Neural progenitor cell (in vitro differentiated cells): ENCODE data around the gene NFS1. TPM values are rescaled to one million over a fixed set of nuclear protein-coding genes. Genes with fewer than 3 reads are reported as not detected.

ENCODE experiments used
- DNase-seq: peaks from one replicate; pipeline ENCODE4 v3.0.0-alpha.2; 2016; ENCODE audit warnings: low spot score
- H2AFZ ChIP-seq: fragments of 200-600 bp; sonication (generic); replicated peaks from 2 replicates; pipeline ENCODE4 v1.6.1; 2016; ENCODE audit warnings: antibody characterized with exemption
- H3F3A ChIP-seq: fragments of 200-600 bp; sonication (generic); 2 replicates; pipeline ENCODE4 v1.6.1; 2016; ENCODE audit warnings: antibody characterized with exemption, low read depth
- H3K27ac ChIP-seq: fragments of 200-600 bp; sonication (generic); 2 replicates; pipeline ENCODE4 v1.5.1; 2016; ENCODE audit warnings: mild to moderate bottlenecking
- H3K27me3 ChIP-seq: fragments of 200-600 bp; sonication (generic); 2 replicates; pipeline ENCODE4 v1.6.1; 2016; ENCODE audit warnings: mild to moderate bottlenecking, moderate library complexity
- H3K36me3 ChIP-seq: fragments of 200-600 bp; sonication (generic); 2 replicates; pipeline ENCODE4 v1.5.1; 2016
- H3K4me1 ChIP-seq: fragments of 200-600 bp; sonication (generic); 2 replicates; pipeline ENCODE4 v1.6.1; 2016; ENCODE audit warnings: mixed run types
- H3K4me2 ChIP-seq: fragments of 200-600 bp; sonication (generic); 2 replicates; pipeline ENCODE4 v1.6.1; 2016
- H3K4me3 ChIP-seq: fragments of 200-600 bp; sonication (generic); 2 replicates; pipeline ENCODE4 v1.5.1; 2016
- H3K79me2 ChIP-seq: fragments of 200-600 bp; sonication (generic); 2 replicates; pipeline ENCODE4 v1.6.1; 2016; ENCODE audit warnings: low read depth
- H3K9ac ChIP-seq: fragments of 200-600 bp; sonication (generic); 2 replicates; pipeline ENCODE4 v1.6.1; 2016
- H3K9me3 ChIP-seq: fragments of 200-600 bp; sonication (generic); 2 replicates; pipeline ENCODE4 v1.5.1; 2016; ENCODE audit warnings: low read depth
- H4K20me1 ChIP-seq: fragments of 200-600 bp; sonication (generic); 2 replicates; pipeline ENCODE4 v1.6.1; 2016; ENCODE audit warnings: low read depth
- H3K27ac Mint-ChIP-seq: 3 replicates; pipeline ENCODE4 v1.8.0; 2021; ENCODE audit warnings: mixed read lengths
- H3K27me3 Mint-ChIP-seq: 2 replicates; pipeline ENCODE4 v1.8.0; 2022; ENCODE audit warnings: low read depth, mild to moderate bottlenecking, inconsistent platforms, moderate library complexity, mixed read lengths; ENCODE audit not compliant: insufficient read depth
- H3K36me3 Mint-ChIP-seq: 3 replicates; pipeline ENCODE4 v1.8.0; 2021; ENCODE audit warnings: mixed read lengths
- H3K4me1 Mint-ChIP-seq: 3 replicates; pipeline ENCODE4 v1.8.0; 2021; ENCODE audit warnings: mixed read lengths
- H3K4me3 Mint-ChIP-seq: 3 replicates; pipeline ENCODE4 v1.8.0; 2021; ENCODE audit warnings: mild to moderate bottlenecking, moderate library complexity, mixed read lengths
- H3K9me3 Mint-ChIP-seq: 3 replicates; pipeline ENCODE4 v1.8.0; 2020; ENCODE audit warnings: mixed read lengths
- CTCF ChIP-seq: fragments of 200-600 bp; sonication (generic); IDR thresholded peaks from 2 replicates; pipeline ENCODE4 v1.5.1; 2017; ENCODE audit warnings: antibody characterized with exemption, mild to moderate bottlenecking
- EZH2 ChIP-seq: fragments of 200-600 bp; sonication (generic); IDR thresholded peaks from 2 replicates; pipeline ENCODE4 v1.6.1; 2017; ENCODE audit warnings: antibody characterized with exemption, mild to moderate bottlenecking, moderate library complexity
- EZH2phosphoT487 ChIP-seq: fragments of 200-600 bp; sonication (generic); IDR thresholded peaks from 2 replicates; pipeline ENCODE4 v1.6.1; 2017; ENCODE audit warnings: antibody characterized with exemption
- total RNA-seq: library from RNA; depleted of rRNA; stranded (reverse); fragments of >200 nt; gene quantifications from 2 replicates; pipeline ENCODE4 v1.2.3, GENCODE V29; 2015; ENCODE audit warnings: low replicate concordance

Gene NFS1
- total RNA-seq, 1 donor from 2014 or later: 21.7 TPM

GRCh38 chr20:35664466-35665206 lies 34.5 kb downstream of the NFS1 start, which contains the start of the genes CPNE1 and RBM12:
Gene CPNE1, minus strand, starts transcription at chr20:35664900. Its CDS starts 31,977 bp downstream, at chr20:35632923.
Gene RBM12, minus strand, starts transcription at chr20:35664900. Its CDS starts 9,578 bp downstream, at chr20:35655322.
- Mint-ChIP-seq H3K9me3 (peaks cover 8% of the 10 kb centered on the region), H3K4me1 (peaks cover 25% of the 10 kb centered on the region), H3K4me3 (peak within 1 kb of the TSS; percentile 97), H3K27me3 (peaks cover 5% of the 10 kb centered on the region), H3K27ac (peak within 1 kb of the TSS; percentile 100), H3K36me3 (peaks cover 25% of the 10 kb centered on the region)
- H3K27me3 ChIP-seq: no peaks in the 10 kb centered on the region
- peaks cover 51% of the 10 kb centered on the region for H3K79me2 ChIP-seq
- no peaks in the 10 kb centered on the region for H3K36me3 ChIP-seq
- H4K20me1 ChIP-seq: peaks cover 47% of the 10 kb centered on the region
- H2AFZ ChIP-seq: peak within 1 kb of the TSS; percentile 84
- H3K4me1 ChIP-seq: peaks cover 26% of the 10 kb centered on the region
- peak within 1 kb of the TSS; percentile 77 for H3K4me3 ChIP-seq
- peak within 1 kb of the TSS; percentile 97 for H3K9ac ChIP-seq
- peak within 1 kb of the TSS; percentile 98 for H3K4me2 ChIP-seq
- H3K9me3 ChIP-seq: no peaks in the 10 kb centered on the region
- no peak for TF ChIP-seq EZH2phosphoT487
- TF ChIP-seq EZH2: no peak
- TF ChIP-seq CTCF: no peak
- DNase-seq: peak; percentile 97
- H3F3A ChIP-seq: peaks cover 10% of the 10 kb centered on the region
- peak within 1 kb of the TSS; percentile 84 for H3K27ac ChIP-seq

- Histone ChIP-seq H3F3A (peaks cover 10% of the 10 kb centered on the region), H2AFZ (peak overlapping the region; percentile 59), H3K4me2 (peak overlapping the region; percentile 98), H4K20me1 (peaks cover 55% of the 10 kb centered on the region), H3K4me3 (peak overlapping the region; percentile 77), H3K9ac (peak overlapping the region; percentile 97), H3K9me3 (no peaks in the 10 kb centered on the region), H3K4me1 (peaks cover 26% of the 10 kb centered on the region), H3K36me3 (no peaks in the 10 kb centered on the region), H3K79me2 (peaks cover 59% of the 10 kb centered on the region), H3K27me3 (no peaks in the 10 kb centered on the region), H3K27ac (peak overlapping the region; percentile 84)
- Mint-ChIP-seq H3K9me3 (peaks cover 14% of the 10 kb centered on the region), H3K4me1 (peaks cover 25% of the 10 kb centered on the region), H3K36me3 (peaks cover 25% of the 10 kb centered on the region), H3K27ac (peak overlapping the region; percentile 100), H3K27me3 (peaks cover 5% of the 10 kb centered on the region), H3K4me3 (peak overlapping the region; percentile 97)
- peak; percentile 79 for DNase-seq
- TF ChIP-seq CTCF (no peak), EZH2phosphoT487 (no peak), EZH2 (no peak)
These were observed 35.4 kb downstream of the NFS1 start for GRCh38 chr20:35663516-35664465.

GRCh38 chr20:35662551-35662950 lies 36.6 kb downstream of the NFS1 start:
- Mint-ChIP-seq H3K27me3 (peaks cover 5% of the 10 kb centered on the region), H3K9me3 (peaks cover 17% of the 10 kb centered on the region), H3K27ac (no peak overlapping the region), H3K36me3 (peaks cover 26% of the 10 kb centered on the region), H3K4me1 (peaks cover 25% of the 10 kb centered on the region), H3K4me3 (peak overlapping the region; percentile 97)
- no peak overlapping the region for H3K27ac ChIP-seq
- no peak overlapping the region for H2AFZ ChIP-seq
- DNase-seq: no peak
- peaks cover 68% of the 10 kb centered on the region for H4K20me1 ChIP-seq
- no peaks in the 10 kb centered on the region for H3K27me3 ChIP-seq
- H3K36me3 ChIP-seq: no peaks in the 10 kb centered on the region
- H3K4me2 ChIP-seq: peak overlapping the region; percentile 98
- H3K9me3 ChIP-seq: no peaks in the 10 kb centered on the region
- H3F3A ChIP-seq: peaks cover 10% of the 10 kb centered on the region
- peak overlapping the region; percentile 77 for H3K4me3 ChIP-seq
- no peak for TF ChIP-seq CTCF
- no peak for TF ChIP-seq EZH2
- no peak for TF ChIP-seq EZH2phosphoT487
- H3K9ac ChIP-seq: peak overlapping the region; percentile 97
- peaks cover 26% of the 10 kb centered on the region for H3K4me1 ChIP-seq
- H3K79me2 ChIP-seq: peaks cover 72% of the 10 kb centered on the region
